ENCODE data around the gene FCRL4. TPM values are rescaled to one million over a fixed set of nuclear protein-coding genes. Genes with fewer than 3 reads are reported as not detected.

FCRL4 gene
- total and polyA plus RNA-seq, 2 donors (not counting 1 experiment from before 2014, with no cell fraction given), result 0.09 to 0.30 TPM

DNA sequence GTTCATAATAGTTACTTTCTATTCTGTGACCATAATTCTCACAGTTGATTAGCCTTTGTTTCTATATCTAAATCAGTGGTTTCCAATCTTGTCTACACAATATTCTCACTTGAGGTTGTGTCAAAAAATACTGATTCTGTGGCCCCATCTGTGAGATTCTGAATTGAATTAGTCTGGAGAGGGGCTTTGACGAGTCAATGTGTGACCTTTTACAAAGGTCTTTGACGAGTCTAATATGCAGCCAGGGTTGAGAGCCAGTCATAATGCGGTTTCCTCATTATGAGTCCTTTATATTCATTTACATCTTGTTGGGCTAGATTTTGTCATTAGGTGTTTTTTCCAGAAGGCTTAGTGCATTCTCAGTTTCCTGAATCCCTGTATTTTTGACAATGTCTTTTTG is 65.3 kb downstream of the FCRL4 start:
- Histone ChIP-seq H3K79me2 (ENCODE audit: control insufficient read depth, insufficient read depth, low read length) (no peaks in the 10 kb centered on the region), H2AFZ (ENCODE audit: insufficient read depth, low read depth, low read length, poor library complexity, severe bottlenecking) (no peak overlapping the region), H3K9ac (ENCODE audit: low read length) (no peak overlapping the region), H3K27ac (ENCODE audit: low read length in 2 of 2) (no peak overlapping the region), H4K20me1 (ENCODE audit: control insufficient read depth, insufficient read depth, low read length, poor library complexity, severe bottlenecking) (no peaks in the 10 kb centered on the region), H3K4me3 (ENCODE audit: control extremely low read depth in 1 of 5, extremely low read depth in 1 of 5, insufficient read depth in 1 of 5, low read depth in 2 of 5, low read length in 4 of 5) (no peak overlapping the region), H3K27me3 (replicated peaks in 1 of 4; ENCODE audit: control extremely low read depth in 1 of 4, control insufficient read depth in 3 of 4, insufficient read depth in 4 of 4, low read length in 3 of 4) (no peaks in the 10 kb centered on the region), H3K36me3 (replicated peaks in 1 of 2; ENCODE audit: control extremely low read depth in 1 of 2, control insufficient read depth in 1 of 2, extremely low read depth in 1 of 2, insufficient read depth in 2 of 2, low read length in 1 of 2) (peaks cover 0 to 49% of the 10 kb centered on the region in 2 experiments), H3K9me3 (ENCODE audit: control extremely low read depth in 1 of 3, control insufficient read depth in 2 of 3, insufficient read depth in 1 of 3, low read length in 2 of 3) (no peaks in the 10 kb centered on the region), H3K4me1 (ENCODE audit: control insufficient read depth in 2 of 2, insufficient read depth in 2 of 2, low read length in 2 of 2) (no peaks in the 10 kb centered on the region), H3K4me2 (replicated peaks; ENCODE audit: low read depth, low read length, poor library complexity, severe bottlenecking) (no peak overlapping the region)
- no peak for DNase-seq
- H3K27me3 Mint-ChIP-seq, result no peaks in the 10 kb centered on the region
- no peaks in the 10 kb centered on the region for H3K9me3 Mint-ChIP-seq (ENCODE audit: insufficient read depth)
- intact Hi-C loops (cut with micrococcal nuclease), result no loop called here
- H3K27ac Mint-ChIP-seq, result no peak overlapping the region
- CTCF ChIA-PET, result interaction anchor here (0.7 to 1.7 kb wide), 3 partner anchors 27 to 48 kb away, joined by 3 to 8 read pairs (median 6); no protein-coding TSS in a partner anchor
- POLR2A ChIA-PET, result no interaction called here
- peaks cover 26% of the 10 kb centered on the region for H3K4me1 Mint-ChIP-seq
- no peak for TF ChIP-seq EZH2 (IDR thresholded peaks at IDR 0.05; ENCODE audit: borderline replicate concordance, insufficient read depth, low read depth, low read length, poor library complexity, severe bottlenecking)
- TF ChIP-seq, protein P1, sequence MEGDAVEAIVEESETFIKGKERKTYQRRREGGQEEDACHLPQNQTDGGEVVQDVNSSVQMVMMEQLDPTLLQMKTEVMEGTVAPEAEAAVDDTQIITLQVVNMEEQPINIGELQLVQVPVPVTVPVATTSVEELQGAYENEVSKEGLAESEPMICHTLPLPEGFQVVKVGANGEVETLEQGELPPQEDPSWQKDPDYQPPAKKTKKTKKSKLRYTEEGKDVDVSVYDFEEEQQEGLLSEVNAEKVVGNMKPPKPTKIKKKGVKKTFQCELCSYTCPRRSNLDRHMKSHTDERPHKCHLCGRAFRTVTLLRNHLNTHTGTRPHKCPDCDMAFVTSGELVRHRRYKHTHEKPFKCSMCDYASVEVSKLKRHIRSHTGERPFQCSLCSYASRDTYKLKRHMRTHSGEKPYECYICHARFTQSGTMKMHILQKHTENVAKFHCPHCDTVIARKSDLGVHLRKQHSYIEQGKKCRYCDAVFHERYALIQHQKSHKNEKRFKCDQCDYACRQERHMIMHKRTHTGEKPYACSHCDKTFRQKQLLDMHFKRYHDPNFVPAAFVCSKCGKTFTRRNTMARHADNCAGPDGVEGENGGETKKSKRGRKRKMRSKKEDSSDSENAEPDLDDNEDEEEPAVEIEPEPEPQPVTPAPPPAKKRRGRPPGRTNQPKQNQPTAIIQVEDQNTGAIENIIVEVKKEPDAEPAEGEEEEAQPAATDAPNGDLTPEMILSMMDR (IDR thresholded peaks at IDR 0.05), result no peak
- ATAC-seq (ENCODE audit: low read depth), result no peak
- 71% methylated on average over 1 of the region's 3 CpGs for WGBS (ENCODE audit: insufficient coverage)
- H3K4me3 Mint-ChIP-seq, result no peak overlapping the region

DNA sequence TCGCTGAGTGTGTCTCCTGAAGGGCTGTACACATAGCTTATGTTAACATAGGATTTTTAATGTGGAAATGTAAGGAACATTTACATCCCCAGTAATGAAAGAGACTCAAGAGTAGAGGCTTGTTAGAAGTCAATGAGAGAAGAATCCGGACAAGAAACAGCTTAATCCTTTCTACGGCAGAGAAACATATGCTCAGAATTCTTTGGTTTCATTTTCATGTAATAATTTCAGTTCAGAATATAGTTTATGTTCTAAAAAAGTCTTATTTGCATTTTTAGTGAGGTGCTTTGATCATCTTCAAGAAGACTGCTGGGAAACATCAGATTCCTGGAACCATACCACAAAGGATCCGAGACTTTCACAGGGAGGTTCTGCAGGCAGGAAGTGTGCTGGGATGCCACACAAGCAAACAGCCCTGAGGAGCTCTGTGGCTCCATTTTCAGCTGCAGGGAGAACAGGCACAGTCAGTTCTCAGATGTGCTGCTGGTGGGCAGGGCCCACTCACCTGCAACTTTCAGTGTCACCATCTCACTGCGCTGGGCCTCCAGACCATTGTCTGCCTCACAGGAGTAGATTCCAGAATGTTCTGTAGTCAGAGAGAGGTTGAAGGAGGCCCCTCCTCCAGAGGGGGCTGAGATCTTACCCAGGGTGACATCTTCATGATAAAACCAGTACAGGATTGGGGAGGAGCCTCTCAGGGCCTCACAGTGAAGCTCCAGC is 74.0 kb downstream of the FCRL4 start:
- H3K4me1 ChIP-seq (ENCODE audit: control insufficient read depth in 2 of 2, insufficient read depth in 2 of 2, low read length in 2 of 2), result peaks cover 0 to 7% of the 10 kb centered on the region in 2 donors
- intact Hi-C loops (cut with micrococcal nuclease), result no loop called here
- H3K27me3 ChIP-seq (replicated peaks in 1 of 4; ENCODE audit: control extremely low read depth in 1 of 4, control insufficient read depth in 3 of 4, insufficient read depth in 4 of 4, low read length in 3 of 4), result no peaks in the 10 kb centered on the region
- no peak overlapping the region for H3K4me2 ChIP-seq (replicated peaks; ENCODE audit: low read depth, low read length, poor library complexity, severe bottlenecking)
- ATAC-seq (ENCODE audit: low read depth), result no peak
- Mint-ChIP-seq H3K4me3 (peak overlapping the region; percentile 51), H3K27ac (peak overlapping the region; percentile 79), H3K9me3 (ENCODE audit: insufficient read depth) (no peaks in the 10 kb centered on the region), H3K27me3 (no peaks in the 10 kb centered on the region), H3K4me1 (peaks cover 17% of the 10 kb centered on the region)
- H3K27ac ChIP-seq (ENCODE audit: low read length in 2 of 2), result peak overlapping the region in 1 of 2 donors; percentile 16
- no peak overlapping the region for H3K4me3 ChIP-seq (ENCODE audit: control extremely low read depth in 1 of 5, extremely low read depth in 1 of 5, insufficient read depth in 1 of 5, low read depth in 2 of 5, low read length in 4 of 5)
- H2AFZ ChIP-seq (ENCODE audit: insufficient read depth, low read depth, low read length, poor library complexity, severe bottlenecking), result no peak overlapping the region
- no peaks in the 10 kb centered on the region for H3K79me2 ChIP-seq (ENCODE audit: control insufficient read depth, insufficient read depth, low read length)
- peaks cover 3 to 55% of the 10 kb centered on the region in 2 experiments for H3K36me3 ChIP-seq (replicated peaks in 1 of 2; ENCODE audit: control extremely low read depth in 1 of 2, control insufficient read depth in 1 of 2, extremely low read depth in 1 of 2, insufficient read depth in 2 of 2, low read length in 1 of 2)
- H3K9ac ChIP-seq (ENCODE audit: low read length), result no peak overlapping the region
- no peak for DNase-seq
- H4K20me1 ChIP-seq (ENCODE audit: control insufficient read depth, insufficient read depth, low read length, poor library complexity, severe bottlenecking), result no peaks in the 10 kb centered on the region
- 77% methylated on average over 1 of the region's 5 CpGs for WGBS (ENCODE audit: insufficient coverage)
- POLR2A ChIA-PET, result no interaction called here
- CTCF ChIA-PET, result interaction anchor here (0.8 to 1.8 kb wide), 8 partner anchors 10 to 468 kb away, joined by 3 to 5 read pairs (median 4); no protein-coding TSS in a partner anchor
- TF ChIP-seq EZH2 (IDR thresholded peaks at IDR 0.05; ENCODE audit: borderline replicate concordance, insufficient read depth, low read depth, low read length, poor library complexity, severe bottlenecking), result no peak
- TF ChIP-seq, protein P1 (IDR thresholded peaks at IDR 0.05), result no peak
- no peaks in the 10 kb centered on the region for H3K9me3 ChIP-seq (ENCODE audit: control extremely low read depth in 1 of 3, control insufficient read depth in 2 of 3, insufficient read depth in 1 of 3, low read length in 2 of 3)

Measured in B cell (primary cell).